Vagina (tissue), 2 donors: ENCODE data around the gene ATAD3B.

ENCODE experiments used
- CTCF ChIP-seq, 3 experiments: fragments of 450-650 bp in 2 of 3; fragments of 200-600 bp in 1 of 3; sonication (generic) in 1 of 3; IDR thresholded peaks; one replicate each; pipeline ENCODE4 v1.5.1; 2017 to 2019; ENCODE audit warnings: antibody characterized with exemption in 3 of 3, mild to moderate bottlenecking in 2 of 3, moderate library complexity in 2 of 3
- POLR2A ChIP-seq, 2 donors: fragments of 450-650 bp; IDR thresholded peaks; one replicate each; pipeline ENCODE4 v1.6.1; 2017; ENCODE audit warnings: antibody characterized with exemption in 2 of 2, mild to moderate bottlenecking in 2 of 2, moderate library complexity in 2 of 2
- POLR2AphosphoS5 ChIP-seq, 2 donors: sonication (generic); formaldehyde crosslinking; IDR thresholded peaks; one replicate each; pipeline ENCODE4 v1.9.0; 2017; ENCODE audit warnings: antibody characterized with exemption in 2 of 2, mild to moderate bottlenecking in 2 of 2, low read depth in 1 of 2; ENCODE audit not compliant: insufficient read depth in 1 of 2

DNA sequence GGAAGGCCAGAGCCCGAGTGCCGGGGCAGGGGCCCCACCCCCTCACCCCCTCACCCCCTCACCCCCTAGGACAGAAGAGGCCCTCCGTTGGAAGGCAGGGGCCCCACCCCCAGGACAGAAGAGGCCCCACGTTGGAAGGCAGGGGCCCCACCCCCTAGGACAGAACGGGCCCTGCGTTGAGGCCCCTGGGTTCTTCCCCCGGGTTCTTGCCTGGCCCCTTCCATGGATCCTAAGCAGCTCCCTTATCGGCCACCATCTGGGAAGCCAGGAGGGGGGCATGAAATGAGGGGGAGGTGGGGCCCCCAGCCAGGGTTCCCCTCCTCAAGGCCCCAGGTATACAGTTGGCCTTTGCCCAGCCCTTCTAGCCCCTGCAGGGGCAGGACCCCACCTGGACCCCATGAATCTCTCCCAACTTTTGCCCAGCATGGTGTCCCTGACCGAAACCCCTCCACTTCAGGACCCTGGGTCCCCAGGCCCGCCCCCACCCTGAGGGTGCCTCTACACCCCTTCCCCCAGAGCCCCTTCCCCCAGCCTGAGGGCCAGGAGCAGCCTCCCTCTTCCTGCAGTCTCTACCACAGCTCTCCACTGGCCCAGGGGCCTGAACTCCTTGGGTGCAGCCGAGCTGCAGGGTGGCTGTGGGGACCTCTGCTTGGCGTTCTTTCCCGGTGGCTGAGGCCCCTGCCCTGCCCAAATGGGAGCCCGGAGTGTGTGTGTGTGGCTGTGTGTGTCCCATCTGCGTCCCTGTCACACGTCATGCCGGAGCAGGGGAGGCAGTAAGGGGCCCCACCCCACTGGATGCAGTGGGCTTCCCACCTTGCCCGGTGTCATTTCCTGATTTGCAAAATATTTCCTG, 40.3 kb upstream of the ATAD3B start:
- TF ChIP-seq CTCF (IDR thresholded peaks at IDR 0.05) (no peak), POLR2A (IDR thresholded peaks at IDR 0.05) (no peak), POLR2AphosphoS5 (IDR thresholded peaks at IDR 0.05; ENCODE audit: insufficient read depth in 1 of 2, low read depth in 1 of 2) (no peak)
